NCI-H187 treated with DMSO at 0.1 percent for 48 hours (cell line): ENCODE data around the gene MED10.

Experiments
- DNase-seq: peaks from one replicate; lab custom pipeline; 2025; lab: John Stamatoyannopoulos, UW

MED10 gene

DNA sequence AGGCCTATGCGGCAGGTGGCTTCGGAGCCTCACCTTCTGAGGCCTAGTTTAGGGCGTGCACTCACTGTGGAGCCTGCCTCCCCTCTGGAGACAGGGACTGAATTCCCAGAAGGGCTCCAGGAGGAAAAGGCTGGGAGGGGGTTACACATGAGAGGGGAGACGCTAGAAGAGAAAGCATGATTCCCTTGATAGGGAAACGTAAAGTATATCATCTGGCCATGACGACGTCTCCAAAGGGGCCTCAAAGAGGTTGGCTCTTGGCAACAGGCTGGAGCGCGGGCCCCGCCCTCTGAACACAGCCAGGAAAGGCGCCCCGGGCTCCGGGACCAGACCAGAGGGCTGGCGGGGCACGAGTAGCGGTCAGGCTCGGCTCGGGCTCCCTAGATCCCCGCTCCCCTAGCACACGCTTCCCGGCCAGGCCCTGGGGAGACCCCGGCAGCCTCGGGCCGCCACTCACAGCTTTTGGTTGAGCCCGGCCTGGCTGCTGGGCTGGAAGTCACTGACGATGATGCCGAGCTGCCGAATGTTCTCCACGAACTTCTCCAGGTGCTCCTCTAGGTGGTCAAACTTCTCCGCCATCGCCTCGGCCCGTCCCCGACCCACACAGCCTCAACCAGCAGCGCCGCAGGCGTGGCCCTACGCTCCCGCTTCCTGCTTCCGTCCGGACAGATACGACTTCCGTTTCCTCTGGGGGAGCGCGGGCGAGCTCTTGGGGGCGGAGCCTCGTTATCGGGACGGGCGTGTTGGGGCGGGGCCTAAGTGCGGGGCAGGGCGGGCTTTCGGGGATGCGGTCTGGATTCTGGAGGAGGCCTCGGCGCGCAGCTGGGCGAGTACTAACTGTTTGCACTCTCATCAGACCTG is at the start of gene MED10:
MED10 (minus strand) TSS at position 643 of the 861 bp plus-strand sequence; CDS start at position 579, 64 bp downstream.
- peak; percentile 54 for DNase-seq

- no peak for DNase-seq
Measured at GRCh38 chr5:6427694-6428093, 49.3 kb upstream of the MED10 start.

- no peak for DNase-seq
Measured at GRCh38 chr5:6424700-6425099, 46.4 kb upstream of the MED10 start.

GRCh38 chr5:6424110-6424659 is 45.8 kb upstream of the MED10 start:
- peak; percentile 87 for DNase-seq

- no peak for DNase-seq
Measured at GRCh38 chr5:6423327-6424109, 45.2 kb upstream of the MED10 start.

- DNase-seq = no peak
Measured at GRCh38 chr5:6419340-6419852, 41.0 kb upstream of the MED10 start.

- DNase-seq = no peak
Measured at GRCh38 chr5:6418679-6419276, 40.4 kb upstream of the MED10 start.

- DNase-seq = no peak
Measured at GRCh38 chr5:6417657-6418056, 39.3 kb upstream of the MED10 start.

DNA sequence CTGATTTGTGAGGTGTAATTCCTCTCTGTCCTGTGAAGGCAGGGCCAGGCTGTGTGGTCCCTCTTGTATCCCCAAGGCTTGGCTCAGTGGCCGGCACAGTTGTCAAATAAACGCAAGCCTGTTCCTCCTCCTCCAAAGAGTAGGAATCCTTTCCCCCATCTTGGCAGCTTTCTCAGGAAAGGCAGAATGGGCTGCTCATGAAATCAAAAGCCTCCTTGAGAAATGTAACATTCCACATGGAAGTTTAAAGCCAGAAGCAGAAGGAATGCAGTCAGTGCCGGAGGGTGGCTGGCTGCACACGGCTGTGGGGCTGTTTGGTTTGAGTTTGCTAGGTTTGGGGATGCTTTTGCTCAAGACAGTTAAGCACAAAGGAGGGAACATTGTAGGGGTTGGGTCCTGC is 34.5 kb upstream of the MED10 start:
- no peak for DNase-seq

DNA sequence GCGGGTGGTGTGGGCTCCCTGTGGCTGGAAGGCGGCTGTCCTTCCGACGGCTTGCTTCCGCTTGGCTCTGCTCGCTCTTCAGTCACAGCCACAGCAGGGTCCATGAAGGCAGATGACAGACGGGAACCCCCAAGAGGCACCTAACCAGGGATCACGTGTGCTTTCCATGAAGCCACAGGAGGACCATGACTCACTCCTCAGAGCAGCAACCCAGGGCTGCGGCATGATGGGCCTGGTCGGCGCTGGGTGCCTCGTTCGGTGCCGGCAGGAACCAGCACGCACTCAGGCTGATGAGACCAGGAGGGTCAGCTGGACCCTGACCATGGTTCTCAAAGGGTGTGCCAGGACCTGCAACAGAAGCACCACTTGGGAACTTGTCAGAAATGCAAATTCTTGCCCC is 32.8 kb upstream of the MED10 start:
- DNase-seq = no peak

DNA sequence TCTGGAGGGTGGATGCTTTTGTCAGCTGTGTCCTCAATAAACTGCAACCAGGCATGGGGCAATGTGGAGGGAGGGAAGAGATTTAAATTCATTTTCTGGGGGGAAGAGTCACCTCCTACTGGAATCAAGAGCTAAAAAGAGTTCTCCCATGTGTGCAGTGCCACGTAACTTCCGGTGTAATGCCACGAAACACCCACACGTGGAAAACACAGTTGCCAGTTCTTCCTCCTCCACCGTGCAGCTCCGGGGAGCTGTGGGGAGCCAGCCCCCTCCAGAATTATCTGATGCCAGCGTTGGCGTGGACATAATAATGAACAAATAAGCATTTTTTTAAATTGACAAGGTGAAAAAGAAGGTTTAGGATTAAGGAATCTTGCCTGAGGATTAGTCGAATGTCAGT is 32.1 kb upstream of the MED10 start:
- DNase-seq = no peak

GRCh38 chr5:6408627-6409446 is 30.5 kb upstream of the MED10 start:
- DNase-seq = no peak

DNA sequence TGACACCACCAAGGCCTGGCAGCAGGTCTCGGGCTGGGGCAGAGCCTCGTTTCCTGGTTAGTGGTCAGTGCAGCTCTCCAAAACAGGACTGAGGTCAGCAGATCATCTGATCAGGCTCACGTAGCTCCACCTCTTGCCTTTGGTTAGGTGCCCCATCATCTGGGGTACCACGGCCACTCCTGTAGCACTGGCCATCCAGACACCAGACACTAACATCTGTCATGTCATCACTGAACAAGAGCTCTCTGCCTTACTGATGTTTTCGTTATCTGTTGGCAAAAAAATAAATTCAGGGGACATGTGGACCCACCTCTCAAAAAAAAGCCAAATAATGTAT is 29.9 kb upstream of the MED10 start:
- DNase-seq = no peak

DNA sequence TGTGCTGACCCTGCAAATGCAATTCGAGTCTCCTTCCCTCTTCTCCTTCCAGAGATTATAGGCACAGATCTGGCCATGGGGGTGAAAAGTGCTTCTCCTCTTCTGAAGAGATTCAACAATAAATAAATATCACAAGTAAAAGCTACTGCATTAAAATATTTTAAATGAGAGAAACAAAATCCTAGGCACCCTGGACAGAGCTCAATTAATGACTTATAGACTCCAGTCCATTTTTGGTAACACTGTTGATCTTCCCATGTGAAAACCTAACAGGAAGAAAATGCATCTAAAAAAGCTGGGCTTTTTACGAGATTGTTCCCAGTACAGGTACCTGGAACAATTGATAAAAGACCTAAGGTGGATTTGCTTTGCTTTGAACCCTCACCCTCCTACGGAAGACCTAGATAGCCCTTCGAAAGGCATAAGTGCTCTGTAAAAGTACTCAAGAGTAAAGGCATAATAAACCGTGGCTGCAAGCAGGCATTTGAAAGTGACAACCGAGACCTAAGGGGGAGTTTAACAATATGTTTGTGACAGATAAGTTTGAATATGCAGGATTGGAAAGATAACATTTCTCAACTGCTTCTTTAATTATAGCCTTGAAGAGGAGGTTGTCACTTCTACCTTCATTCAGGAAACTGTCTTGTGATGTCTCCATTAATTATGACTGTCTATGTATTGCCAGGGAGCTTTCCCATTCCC is 29.4 kb upstream of the MED10 start:
- peak; percentile 38 for DNase-seq

GRCh38 chr5:6405591-6405990 is 27.2 kb upstream of the MED10 start:
- DNase-seq = no peak

- no peak for DNase-seq
Measured at GRCh38 chr5:6404129-6404528, 25.8 kb upstream of the MED10 start.

DNA sequence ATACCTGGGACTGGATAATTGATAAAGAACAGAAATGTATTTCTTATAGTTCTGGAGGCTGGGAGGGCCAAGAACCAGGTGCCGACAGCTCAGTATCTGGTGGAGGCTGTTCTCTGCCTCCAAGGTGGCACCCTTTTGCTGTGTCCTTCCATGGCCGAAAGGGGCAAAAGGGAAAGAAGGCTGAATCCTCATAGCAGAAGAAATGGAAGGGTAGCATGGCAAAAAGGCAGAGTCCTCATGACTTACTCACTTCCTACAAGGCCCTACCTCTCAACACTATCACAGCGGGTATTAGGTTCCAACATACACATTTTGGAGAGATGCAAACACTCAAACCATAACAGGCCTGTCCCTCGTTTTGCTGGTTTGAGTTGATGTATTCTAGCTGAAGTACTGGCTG is 25.1 kb upstream of the MED10 start:
- no peak for DNase-seq

- no peak for DNase-seq
Measured at GRCh38 chr5:6402939-6403338, 24.6 kb upstream of the MED10 start.

GRCh38 chr5:6401410-6401809 is 23.1 kb upstream of the MED10 start:
- DNase-seq = no peak

DNA sequence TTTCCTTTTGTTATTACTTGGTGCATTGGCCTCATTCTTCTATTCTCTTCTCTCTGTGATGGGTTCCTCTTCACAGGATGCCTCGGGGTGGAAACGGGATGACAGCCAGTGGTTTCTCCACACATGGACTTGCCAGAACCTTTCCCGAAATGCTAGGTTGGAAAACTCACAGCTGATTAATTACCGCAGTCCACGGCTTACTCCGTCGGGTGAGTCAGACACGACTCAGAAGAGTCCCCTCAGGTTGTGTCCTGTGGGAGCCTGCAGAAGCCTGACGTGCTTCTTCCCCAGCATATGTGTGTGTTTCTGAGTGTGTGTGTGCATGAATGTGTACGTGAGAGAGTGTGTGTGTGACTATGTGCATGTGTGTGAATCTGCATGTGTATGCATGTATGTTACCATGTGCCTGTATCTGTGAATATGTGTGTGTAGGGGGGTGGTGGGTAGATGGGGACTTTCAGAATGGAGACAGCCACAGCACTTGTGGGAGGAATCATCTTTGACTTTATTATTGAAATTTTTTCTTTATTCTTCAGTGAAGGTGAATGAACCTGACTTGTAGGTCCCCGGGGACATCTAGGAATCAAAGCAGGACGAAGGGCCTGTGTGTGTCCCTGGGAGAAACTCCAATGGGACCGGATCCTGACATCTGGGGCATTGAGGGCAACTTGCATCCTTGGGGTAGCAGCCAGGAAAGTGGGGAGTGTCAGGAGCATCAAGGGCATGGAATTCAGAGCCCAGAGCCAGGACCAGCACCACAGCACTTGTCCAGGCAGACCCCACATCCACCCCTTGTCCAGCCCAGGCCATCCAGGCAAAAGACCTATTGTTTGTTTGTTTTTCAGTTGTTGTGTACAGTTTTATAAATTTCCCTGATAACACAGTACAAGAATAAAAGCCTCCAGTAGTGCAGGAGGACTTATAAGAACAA is 21.9 kb upstream of the MED10 start:
- DNase-seq = no peak
